K562 (cell line): Measurements from ENCODE around the gene TMEM126B. TPM values are rescaled to one million over a fixed set of nuclear protein-coding genes. Genes with fewer than 3 reads are reported as not detected.

Experiments used
- ELF4 ChIP-seq: fragments of 450-650 bp; formaldehyde crosslinking; IDR thresholded peaks from 2 replicates; pipeline ENCODE4 v1.4.0; 2022; ENCODE audit warnings: missing genetic modification characterization
- EP400 ChIP-seq: fragments of 450-650 bp; IDR thresholded peaks from 2 replicates; pipeline ENCODE4 v1.6.1; 2017; ENCODE audit warnings: antibody characterized with exemption, mild to moderate bottlenecking, moderate library complexity
- HDAC6 ChIP-seq: IDR thresholded peaks from 2 replicates; pipeline ENCODE4 v1.6.1; 2012; ENCODE audit warnings: low read depth, mild to moderate bottlenecking, control low read depth, inconsistent platforms, low read length, moderate library complexity
- HNRNPK ChIP-seq: fragments of 200-400 bp; formaldehyde crosslinking; IDR thresholded peaks from one replicate; pipeline ENCODE4 v1.6.1; 2018; ENCODE audit warnings: mild to moderate bottlenecking, low read depth, low read length; ENCODE audit not compliant: poor library complexity, severe bottlenecking
- NFIX ChIP-seq: fragments of 250-450 bp; sonication (Bioruptor Pico); IDR thresholded peaks from 2 replicates; pipeline ENCODE4 v1.4.0; 2020; ENCODE audit warnings: low read depth, mild to moderate bottlenecking, moderate library complexity
- RNF2 ChIP-seq: sonication (generic); IDR thresholded peaks from 2 replicates; pipeline ENCODE4 v1.6.1; 2016
- ZSCAN29 ChIP-seq: fragments of 450-650 bp; IDR thresholded peaks from 2 replicates; pipeline ENCODE4 v1.6.1; 2017
- polyA plus RNA-seq, 8 experiments: library from polyadenylated mRNA; depleted of rRNA in 4 of 8; stranded (reverse) in 5 of 8; unstranded in 3 of 8; fragments of >200 nt; fragmentation: Nextera tagmentation in 2 of 8; fragmentation: Illumina TruSeq in 1 of 8; extraction: Ambion mirVana in 2 of 8; extraction: Trizol in 1 of 8; gene quantifications; 2 replicates each; pipeline versions ENCODE4 v1.2.1 to v1.2.3, GENCODE V29; 2011 to 2014; ENCODE audit warnings: inconsistent platforms in 1 of 8, missing spikeins in 1 of 8
- total RNA-seq, 7 experiments: library from RNA; depleted of rRNA in 6 of 7; stranded (reverse); fragments of >200 nt in 6 of 7; fragmentation: Illumina TruSeq in 2 of 7; extraction: Trizol in 2 of 7; gene quantifications; 2 replicates each; pipeline versions ENCODE4 v1.2.1 to v1.2.3, GENCODE V29; 2011 to 2021; ENCODE audit warnings: low replicate concordance in 1 of 7
- TF ChIP-seq, protein P1 (sequence below): fragments of 200-600 bp; sonication (generic); IDR thresholded peaks from one replicate; pipeline ENCODE4 v1.6.1; 2012; ENCODE audit warnings: mild to moderate bottlenecking, low read depth, low read length, inconsistent platforms
- TF ChIP-seq, protein P2 (sequence below), 2 experiments: fragments of 250-450 bp in 1 of 2; fragments of 450-650 bp in 1 of 2; sonication (Bioruptor Pico) in 1 of 2; IDR thresholded peaks; 2 replicates each; pipeline versions ENCODE4 v1.6.1 to v1.8.0; 2016 to 2021; ENCODE audit warnings: mild to moderate bottlenecking in 2 of 2, moderate library complexity in 2 of 2, missing compliant biosample characterization in 1 of 2, missing genetic modification characterization in 1 of 2
- TF ChIP-seq, protein P3 (sequence below): fragments of 250-450 bp; sonication (Bioruptor Pico); IDR thresholded peaks from 2 replicates; pipeline ENCODE4 v1.5.0; 2020; ENCODE audit warnings: mild to moderate bottlenecking
- TF ChIP-seq, protein P4 (sequence below): fragments of 250-450 bp; sonication (Bioruptor Pico); IDR thresholded peaks from 2 replicates; pipeline ENCODE4 v1.5.0; 2022; ENCODE audit warnings: mild to moderate bottlenecking

Gene TMEM126B
- total and polyA plus RNA-seq, 9 of the 15 experiments (the other 6 are each of a cell fraction or from before 2014, with no cell fraction given): 85.5 to 226 (median 164) TPM

DNA sequence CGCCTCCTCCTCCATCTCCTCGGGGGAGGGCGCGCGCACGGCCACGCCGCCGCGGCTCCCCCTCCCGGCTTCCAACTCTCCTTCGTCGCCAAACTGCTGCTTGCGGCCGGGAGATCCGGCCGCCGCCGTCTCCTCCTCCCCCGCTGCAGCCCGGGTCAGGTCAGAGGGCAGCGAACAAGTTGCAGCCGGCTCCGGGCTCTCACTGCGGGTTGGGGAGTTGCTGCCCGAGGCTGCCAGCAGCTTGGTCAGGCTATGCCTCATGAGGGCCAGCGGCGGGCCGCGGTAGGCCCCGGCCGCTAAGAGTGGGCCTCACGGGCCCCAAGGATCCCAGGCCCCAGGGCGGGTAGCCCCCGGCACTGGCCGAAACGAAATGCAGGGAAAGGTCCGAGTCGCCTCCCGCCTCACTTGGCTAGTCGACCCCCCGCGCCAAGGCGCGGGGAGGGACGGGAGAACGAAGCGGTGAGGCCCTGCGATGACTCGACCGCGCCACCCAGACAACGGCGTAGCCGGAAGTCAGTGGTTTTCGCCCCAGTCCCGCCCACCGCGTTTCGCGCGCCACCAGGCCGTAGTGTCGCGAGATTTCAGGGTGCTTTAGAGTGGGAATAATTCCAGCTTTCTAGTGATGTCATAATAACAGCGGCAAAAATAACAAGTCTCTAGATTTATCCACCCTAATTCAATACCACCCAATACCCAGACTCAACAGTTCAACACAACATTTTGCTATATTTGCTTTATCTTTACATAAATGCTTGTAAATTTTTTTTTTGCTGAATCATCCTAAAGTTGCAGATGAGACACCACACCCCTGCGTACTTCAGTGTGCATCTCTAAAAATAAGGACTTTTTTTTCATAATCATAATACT is 36.5 kb downstream of the TMEM126B start, which contains the start of gene CREBZF (continued):
- TF ChIP-seq, protein P1, sequence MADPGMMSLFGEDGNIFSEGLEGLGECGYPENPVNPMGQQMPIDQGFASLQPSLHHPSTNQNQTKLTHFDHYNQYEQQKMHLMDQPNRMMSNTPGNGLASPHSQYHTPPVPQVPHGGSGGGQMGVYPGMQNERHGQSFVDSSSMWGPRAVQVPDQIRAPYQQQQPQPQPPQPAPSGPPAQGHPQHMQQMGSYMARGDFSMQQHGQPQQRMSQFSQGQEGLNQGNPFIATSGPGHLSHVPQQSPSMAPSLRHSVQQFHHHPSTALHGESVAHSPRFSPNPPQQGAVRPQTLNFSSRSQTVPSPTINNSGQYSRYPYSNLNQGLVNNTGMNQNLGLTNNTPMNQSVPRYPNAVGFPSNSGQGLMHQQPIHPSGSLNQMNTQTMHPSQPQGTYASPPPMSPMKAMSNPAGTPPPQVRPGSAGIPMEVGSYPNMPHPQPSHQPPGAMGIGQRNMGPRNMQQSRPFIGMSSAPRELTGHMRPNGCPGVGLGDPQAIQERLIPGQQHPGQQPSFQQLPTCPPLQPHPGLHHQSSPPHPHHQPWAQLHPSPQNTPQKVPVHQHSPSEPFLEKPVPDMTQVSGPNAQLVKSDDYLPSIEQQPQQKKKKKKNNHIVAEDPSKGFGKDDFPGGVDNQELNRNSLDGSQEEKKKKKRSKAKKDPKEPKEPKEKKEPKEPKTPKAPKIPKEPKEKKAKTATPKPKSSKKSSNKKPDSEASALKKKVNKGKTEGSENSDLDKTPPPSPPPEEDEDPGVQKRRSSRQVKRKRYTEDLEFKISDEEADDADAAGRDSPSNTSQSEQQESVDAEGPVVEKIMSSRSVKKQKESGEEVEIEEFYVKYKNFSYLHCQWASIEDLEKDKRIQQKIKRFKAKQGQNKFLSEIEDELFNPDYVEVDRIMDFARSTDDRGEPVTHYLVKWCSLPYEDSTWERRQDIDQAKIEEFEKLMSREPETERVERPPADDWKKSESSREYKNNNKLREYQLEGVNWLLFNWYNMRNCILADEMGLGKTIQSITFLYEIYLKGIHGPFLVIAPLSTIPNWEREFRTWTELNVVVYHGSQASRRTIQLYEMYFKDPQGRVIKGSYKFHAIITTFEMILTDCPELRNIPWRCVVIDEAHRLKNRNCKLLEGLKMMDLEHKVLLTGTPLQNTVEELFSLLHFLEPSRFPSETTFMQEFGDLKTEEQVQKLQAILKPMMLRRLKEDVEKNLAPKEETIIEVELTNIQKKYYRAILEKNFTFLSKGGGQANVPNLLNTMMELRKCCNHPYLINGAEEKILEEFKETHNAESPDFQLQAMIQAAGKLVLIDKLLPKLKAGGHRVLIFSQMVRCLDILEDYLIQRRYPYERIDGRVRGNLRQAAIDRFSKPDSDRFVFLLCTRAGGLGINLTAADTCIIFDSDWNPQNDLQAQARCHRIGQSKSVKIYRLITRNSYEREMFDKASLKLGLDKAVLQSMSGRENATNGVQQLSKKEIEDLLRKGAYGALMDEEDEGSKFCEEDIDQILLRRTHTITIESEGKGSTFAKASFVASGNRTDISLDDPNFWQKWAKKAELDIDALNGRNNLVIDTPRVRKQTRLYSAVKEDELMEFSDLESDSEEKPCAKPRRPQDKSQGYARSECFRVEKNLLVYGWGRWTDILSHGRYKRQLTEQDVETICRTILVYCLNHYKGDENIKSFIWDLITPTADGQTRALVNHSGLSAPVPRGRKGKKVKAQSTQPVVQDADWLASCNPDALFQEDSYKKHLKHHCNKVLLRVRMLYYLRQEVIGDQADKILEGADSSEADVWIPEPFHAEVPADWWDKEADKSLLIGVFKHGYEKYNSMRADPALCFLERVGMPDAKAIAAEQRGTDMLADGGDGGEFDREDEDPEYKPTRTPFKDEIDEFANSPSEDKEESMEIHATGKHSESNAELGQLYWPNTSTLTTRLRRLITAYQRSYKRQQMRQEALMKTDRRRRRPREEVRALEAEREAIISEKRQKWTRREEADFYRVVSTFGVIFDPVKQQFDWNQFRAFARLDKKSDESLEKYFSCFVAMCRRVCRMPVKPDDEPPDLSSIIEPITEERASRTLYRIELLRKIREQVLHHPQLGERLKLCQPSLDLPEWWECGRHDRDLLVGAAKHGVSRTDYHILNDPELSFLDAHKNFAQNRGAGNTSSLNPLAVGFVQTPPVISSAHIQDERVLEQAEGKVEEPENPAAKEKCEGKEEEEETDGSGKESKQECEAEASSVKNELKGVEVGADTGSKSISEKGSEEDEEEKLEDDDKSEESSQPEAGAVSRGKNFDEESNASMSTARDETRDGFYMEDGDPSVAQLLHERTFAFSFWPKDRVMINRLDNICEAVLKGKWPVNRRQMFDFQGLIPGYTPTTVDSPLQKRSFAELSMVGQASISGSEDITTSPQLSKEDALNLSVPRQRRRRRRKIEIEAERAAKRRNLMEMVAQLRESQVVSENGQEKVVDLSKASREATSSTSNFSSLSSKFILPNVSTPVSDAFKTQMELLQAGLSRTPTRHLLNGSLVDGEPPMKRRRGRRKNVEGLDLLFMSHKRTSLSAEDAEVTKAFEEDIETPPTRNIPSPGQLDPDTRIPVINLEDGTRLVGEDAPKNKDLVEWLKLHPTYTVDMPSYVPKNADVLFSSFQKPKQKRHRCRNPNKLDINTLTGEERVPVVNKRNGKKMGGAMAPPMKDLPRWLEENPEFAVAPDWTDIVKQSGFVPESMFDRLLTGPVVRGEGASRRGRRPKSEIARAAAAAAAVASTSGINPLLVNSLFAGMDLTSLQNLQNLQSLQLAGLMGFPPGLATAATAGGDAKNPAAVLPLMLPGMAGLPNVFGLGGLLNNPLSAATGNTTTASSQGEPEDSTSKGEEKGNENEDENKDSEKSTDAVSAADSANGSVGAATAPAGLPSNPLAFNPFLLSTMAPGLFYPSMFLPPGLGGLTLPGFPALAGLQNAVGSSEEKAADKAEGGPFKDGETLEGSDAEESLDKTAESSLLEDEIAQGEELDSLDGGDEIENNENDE: no peak
- TF ChIP-seq, protein P2, sequence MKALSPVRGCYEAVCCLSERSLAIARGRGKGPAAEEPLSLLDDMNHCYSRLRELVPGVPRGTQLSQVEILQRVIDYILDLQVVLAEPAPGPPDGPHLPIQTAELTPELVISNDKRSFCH (CRISPR knock-in tag; IDR thresholded peaks at IDR 0.05): no peak
- TF ChIP-seq, protein P2 (tag; IDR thresholded peaks at IDR 0.05): no peak
- TF ChIP-seq RNF2 (no peak; the same call in none of the 2 replicates), ELF4 (CRISPR knock-in tag) (no peak), HDAC6 (no peak), HNRNPK (no peak), EP400 (peak; percentile 96), NFIX (CRISPR knock-in tag) (no peak), ZSCAN29 (no peak)
- TF ChIP-seq, protein P3, sequence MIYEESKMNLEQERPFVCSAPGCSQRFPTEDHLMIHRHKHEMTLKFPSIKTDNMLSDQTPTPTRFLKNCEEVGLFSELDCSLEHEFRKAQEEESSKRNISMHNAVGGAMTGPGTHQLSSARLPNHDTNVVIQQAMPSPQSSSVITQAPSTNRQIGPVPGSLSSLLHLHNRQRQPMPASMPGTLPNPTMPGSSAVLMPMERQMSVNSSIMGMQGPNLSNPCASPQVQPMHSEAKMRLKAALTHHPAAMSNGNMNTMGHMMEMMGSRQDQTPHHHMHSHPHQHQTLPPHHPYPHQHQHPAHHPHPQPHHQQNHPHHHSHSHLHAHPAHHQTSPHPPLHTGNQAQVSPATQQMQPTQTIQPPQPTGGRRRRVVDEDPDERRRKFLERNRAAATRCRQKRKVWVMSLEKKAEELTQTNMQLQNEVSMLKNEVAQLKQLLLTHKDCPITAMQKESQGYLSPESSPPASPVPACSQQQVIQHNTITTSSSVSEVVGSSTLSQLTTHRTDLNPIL (CRISPR knock-in tag): no peak
- TF ChIP-seq, protein P4, sequence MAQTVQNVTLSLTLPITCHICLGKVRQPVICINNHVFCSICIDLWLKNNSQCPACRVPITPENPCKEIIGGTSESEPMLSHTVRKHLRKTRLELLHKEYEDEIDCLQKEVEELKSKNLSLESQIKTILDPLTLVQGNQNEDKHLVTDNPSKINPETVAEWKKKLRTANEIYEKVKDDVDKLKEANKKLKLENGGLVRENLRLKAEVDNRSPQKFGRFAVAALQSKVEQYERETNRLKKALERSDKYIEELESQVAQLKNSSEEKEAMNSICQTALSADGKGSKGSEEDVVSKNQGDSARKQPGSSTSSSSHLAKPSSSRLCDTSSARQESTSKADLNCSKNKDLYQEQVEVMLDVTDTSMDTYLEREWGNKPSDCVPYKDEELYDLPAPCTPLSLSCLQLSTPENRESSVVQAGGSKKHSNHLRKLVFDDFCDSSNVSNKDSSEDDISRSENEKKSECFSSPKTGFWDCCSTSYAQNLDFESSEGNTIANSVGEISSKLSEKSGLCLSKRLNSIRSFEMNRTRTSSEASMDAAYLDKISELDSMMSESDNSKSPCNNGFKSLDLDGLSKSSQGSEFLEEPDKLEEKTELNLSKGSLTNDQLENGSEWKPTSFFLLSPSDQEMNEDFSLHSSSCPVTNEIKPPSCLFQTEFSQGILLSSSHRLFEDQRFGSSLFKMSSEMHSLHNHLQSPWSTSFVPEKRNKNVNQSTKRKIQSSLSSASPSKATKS: no peak
